GM20000 (cell line): ENCODE data around the gene OS9.
"Not testable (repeated sequence)": the region's sequence is repeated elsewhere in the genome, so short reads cannot be mapped to it uniquely, and the experiment has no call there.

Experiments used
- DNase-seq: peaks from one replicate; pipeline ENCODE4 v3.0.0; 2012; ENCODE audit warnings: low spot score
- CTCF ChIP-seq: IDR thresholded peaks from 2 replicates; pipeline ENCODE4 v1.5.1; 2012; ENCODE audit warnings: mild to moderate bottlenecking, control low read depth; ENCODE audit errors: extremely low read depth, missing control alignments

Gene OS9

GRCh38 chr12:57666897-57667296 lies 27.0 kb upstream of the OS9 start:
- TF ChIP-seq CTCF: no peak
- DNase-seq: no peak

- not testable (repeated sequence) for DNase-seq
These were observed 24.2 kb upstream of the OS9 start for GRCh38 chr12:57669691-57670090.

GRCh38 chr12:57671811-57672210 lies 22.1 kb upstream of the OS9 start:
- DNase-seq: not testable (repeated sequence)

GRCh38 chr12:57672801-57673200 lies 21.1 kb upstream of the OS9 start:
- no peak for DNase-seq
- no peak for TF ChIP-seq CTCF

- TF ChIP-seq CTCF: no peak
- no peak for DNase-seq
These were observed 19.2 kb upstream of the OS9 start for GRCh38 chr12:57674691-57675090.

GRCh38 chr12:57677947-57678346 lies 16.0 kb upstream of the OS9 start:
- not testable (repeated sequence) for DNase-seq

GRCh38 chr12:57679697-57680096 lies 14.2 kb upstream of the OS9 start:
- no peak for TF ChIP-seq CTCF
- no peak for DNase-seq

GRCh38 chr12:57687862-57688261 lies 6.1 kb upstream of the OS9 start:
- DNase-seq: no peak
- no peak for TF ChIP-seq CTCF

- TF ChIP-seq CTCF: no peak
- DNase-seq: no peak
These were observed 5.0 kb upstream of the OS9 start for GRCh38 chr12:57688931-57689330.
